HG03064 (cell line): Measurements from ENCODE around the gene IBSP.

Source experiments
- ATAC-seq: cut with Tn5 transposase; IDR thresholded peaks from one replicate; pipeline ENCODE4 v1.9.1; 2021; ENCODE audit warnings: low read depth; ENCODE audit not compliant: unreplicated experiment

The IBSP gene

GRCh38 chr4:87835743-87836142, 36.4 kb downstream of the IBSP start:
- no peak for ATAC-seq

GRCh38 chr4:87838205-87838604, 38.9 kb downstream of the IBSP start:
- no peak for ATAC-seq

GRCh38 chr4:87838890-87839591, 39.7 kb downstream of the IBSP start:
- no peak for ATAC-seq

- ATAC-seq, result no peak
Observed at GRCh38 chr4:87839592-87839946, 40.2 kb downstream of the IBSP start.

GRCh38 chr4:87840149-87840548, 40.8 kb downstream of the IBSP start:
- no peak for ATAC-seq

- ATAC-seq, result no peak
Observed at GRCh38 chr4:87843936-87844335, 44.6 kb downstream of the IBSP start.

GRCh38 chr4:87844452-87844851, 45.1 kb downstream of the IBSP start:
- ATAC-seq, result no peak

- ATAC-seq, result no peak
Observed at GRCh38 chr4:87846226-87846625, 46.9 kb downstream of the IBSP start.

GRCh38 chr4:87848622-87849351, 49.4 kb downstream of the IBSP start:
- peak; percentile 74 for ATAC-seq

GRCh38 chr4:87849612-87850011, 50.3 kb downstream of the IBSP start:
- no peak for ATAC-seq

- ATAC-seq, result no peak
Observed at GRCh38 chr4:87851332-87851731, 52.0 kb downstream of the IBSP start.

- ATAC-seq, result no peak
Observed at GRCh38 chr4:87851953-87852352, 52.6 kb downstream of the IBSP start.

GRCh38 chr4:87853108-87853507, 53.8 kb downstream of the IBSP start:
- ATAC-seq, result no peak

- ATAC-seq, result no peak
Observed at GRCh38 chr4:87853891-87854290, 54.5 kb downstream of the IBSP start.

GRCh38 chr4:87855559-87855958, 56.2 kb downstream of the IBSP start:
- ATAC-seq, result no peak

- ATAC-seq, result no peak
Observed at GRCh38 chr4:87856816-87857215, 57.5 kb downstream of the IBSP start.

- no peak for ATAC-seq
Observed at GRCh38 chr4:87857789-87858188, 58.4 kb downstream of the IBSP start.
